Dermis blood vessel endothelial cell (primary cell): ENCODE data around the gene IGSF3. TPM values are rescaled to one million over a fixed set of nuclear protein-coding genes. Genes with fewer than 3 reads are reported as not detected.

Experiments used
- DNase-seq: peaks from one replicate; pipeline ENCODE4 v3.0.0; 2010
- total RNA-seq: library from RNA; depleted of rRNA; stranded (reverse); fragments of >200 nt; gene quantifications from 2 replicates; pipeline ENCODE4 v1.2.3, GENCODE V29; 2014

The IGSF3 gene
- total RNA-seq, result 24.8 and 29.4 TPM in 2 replicates

DNA sequence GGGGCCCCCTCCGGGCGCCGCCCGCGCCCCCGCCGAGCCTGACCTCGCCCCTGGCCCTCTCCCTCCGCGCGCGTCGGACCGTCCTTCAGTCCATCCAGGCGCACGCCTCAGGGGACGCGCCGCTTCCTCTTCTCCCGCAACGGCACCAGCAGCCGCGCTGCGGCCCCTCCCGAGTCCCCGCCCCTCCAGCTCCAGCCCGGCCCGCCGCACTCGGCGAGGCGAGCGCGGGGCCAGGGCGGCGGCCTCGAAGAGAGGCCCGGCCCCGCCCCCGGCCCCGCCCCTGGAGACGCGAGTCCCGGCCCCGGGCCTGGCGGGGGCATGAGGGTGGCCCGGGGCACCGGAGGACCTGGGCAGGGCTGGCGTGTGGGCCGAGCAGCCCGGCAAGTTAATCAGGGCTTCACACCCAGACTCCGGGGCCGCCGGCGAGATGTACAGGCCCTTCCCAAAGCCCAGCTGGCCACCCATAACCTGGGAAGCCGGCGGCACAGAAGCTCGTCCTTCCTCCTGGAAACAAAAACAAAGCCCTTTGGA lies at the start of gene IGSF3:
Gene IGSF3, minus strand, starts transcription at position 159 of the 531 bp plus-strand sequence. CDS start 1,407 bp downstream, outside the sequence.
- peak; percentile 31 for DNase-seq

DNA sequence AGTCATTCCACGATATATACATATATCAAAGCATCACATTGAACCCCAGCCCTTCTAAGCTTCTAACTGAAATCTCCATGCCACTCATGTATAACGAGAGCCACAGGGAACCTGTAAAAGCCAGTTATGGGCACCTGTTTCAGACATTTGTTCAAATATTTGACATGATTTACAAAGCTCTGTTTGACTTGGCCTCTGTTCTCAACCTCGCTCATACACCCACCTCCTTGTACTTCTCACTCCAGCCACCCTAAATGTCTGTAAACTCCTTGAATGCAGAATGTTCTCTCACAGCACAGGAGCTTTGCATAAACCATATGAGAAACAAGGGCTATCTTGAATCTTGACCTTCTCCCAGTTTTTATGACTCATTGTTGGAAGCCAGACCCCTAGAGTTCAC lies 49.8 kb upstream of the IGSF3 start:
- no peak for DNase-seq

DNA sequence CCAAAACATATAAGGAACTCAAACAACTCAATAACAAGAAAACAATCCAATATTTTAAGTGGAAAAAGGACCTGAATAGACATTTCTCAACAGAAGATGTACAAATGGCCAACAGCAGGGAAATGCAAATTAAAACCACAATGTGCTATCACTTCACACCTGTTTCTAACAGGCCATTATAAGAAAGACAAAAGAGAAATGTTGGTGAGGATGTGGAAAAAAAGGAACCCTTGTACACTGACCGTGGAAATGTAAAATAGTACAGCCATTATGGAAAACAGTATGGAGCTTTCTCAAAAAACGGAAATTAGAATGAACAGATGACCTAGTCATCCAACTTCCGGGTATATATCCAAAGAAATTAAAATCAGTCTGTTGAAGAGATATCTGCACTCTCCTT lies 48.9 kb upstream of the IGSF3 start:
- DNase-seq, result no peak

DNA sequence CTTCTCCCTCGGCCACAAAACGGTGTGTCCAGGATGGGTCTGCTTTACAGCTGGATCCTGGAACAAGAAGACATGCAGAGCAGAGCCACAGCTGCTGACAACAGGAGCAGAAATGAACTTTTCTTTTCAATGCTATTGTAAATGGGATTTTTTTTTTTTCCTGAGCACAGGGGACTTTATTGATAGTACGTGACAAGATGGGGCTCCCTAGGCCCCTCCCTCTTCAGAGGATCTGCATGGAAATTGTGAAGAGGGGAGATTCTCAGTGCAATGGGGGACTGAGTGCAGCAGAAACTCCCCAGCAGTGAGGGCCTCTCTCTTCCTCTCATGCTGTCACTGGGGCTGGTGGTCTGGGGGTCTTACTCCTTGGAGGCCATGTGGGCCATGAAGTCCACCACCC lies 45.9 kb upstream of the IGSF3 start:
- DNase-seq, result no peak

DNA sequence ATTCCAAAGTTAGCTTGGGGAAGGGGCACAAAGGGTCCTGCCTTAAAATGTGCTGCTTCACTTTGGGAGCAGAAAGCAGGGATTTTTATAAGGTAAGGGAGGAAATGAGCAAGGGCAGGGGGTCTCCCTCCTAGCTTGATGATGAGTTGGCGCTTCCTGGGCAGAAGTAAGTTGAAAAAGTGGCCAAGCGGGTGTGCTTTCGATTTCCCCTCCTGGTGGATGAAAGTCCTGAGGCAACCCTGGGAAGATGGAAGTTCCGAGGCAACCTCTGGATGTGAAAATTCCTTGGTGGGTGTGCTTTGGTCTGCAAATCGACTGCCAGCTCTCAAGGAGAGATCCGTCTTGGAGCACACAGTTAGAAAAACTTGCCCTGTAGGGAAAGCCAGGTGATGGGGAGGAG lies 45.0 kb upstream of the IGSF3 start:
- DNase-seq, result no peak

DNA sequence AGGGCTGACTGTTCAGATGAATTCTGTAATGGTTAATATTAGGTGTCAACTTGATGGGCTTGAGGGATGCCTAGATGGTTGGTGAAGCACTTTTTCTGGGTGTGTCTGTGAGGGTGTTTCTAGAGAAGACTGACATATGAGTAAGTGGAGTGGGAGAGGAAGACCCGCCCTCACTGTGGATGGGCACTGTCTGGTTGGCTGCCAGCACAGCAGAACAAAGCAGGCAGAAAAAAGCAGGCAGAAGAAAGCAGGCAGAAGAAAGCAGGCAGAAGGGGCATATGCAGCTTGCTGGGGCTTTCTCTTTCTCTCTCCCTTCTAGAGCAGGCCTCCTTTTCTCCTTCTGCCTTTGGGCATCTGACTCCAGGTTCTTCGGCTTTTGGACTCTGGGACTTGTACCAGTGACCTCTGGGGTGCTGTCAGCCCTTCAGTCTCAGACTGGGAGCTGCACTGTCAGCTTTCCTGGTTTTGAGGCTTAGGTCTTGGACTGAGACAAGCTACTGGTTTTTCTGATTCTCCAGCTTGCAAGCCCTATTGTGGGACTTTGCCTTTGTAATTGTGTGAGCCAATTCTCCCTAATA lies 43.8 kb upstream of the IGSF3 start:
- no peak for DNase-seq

DNA sequence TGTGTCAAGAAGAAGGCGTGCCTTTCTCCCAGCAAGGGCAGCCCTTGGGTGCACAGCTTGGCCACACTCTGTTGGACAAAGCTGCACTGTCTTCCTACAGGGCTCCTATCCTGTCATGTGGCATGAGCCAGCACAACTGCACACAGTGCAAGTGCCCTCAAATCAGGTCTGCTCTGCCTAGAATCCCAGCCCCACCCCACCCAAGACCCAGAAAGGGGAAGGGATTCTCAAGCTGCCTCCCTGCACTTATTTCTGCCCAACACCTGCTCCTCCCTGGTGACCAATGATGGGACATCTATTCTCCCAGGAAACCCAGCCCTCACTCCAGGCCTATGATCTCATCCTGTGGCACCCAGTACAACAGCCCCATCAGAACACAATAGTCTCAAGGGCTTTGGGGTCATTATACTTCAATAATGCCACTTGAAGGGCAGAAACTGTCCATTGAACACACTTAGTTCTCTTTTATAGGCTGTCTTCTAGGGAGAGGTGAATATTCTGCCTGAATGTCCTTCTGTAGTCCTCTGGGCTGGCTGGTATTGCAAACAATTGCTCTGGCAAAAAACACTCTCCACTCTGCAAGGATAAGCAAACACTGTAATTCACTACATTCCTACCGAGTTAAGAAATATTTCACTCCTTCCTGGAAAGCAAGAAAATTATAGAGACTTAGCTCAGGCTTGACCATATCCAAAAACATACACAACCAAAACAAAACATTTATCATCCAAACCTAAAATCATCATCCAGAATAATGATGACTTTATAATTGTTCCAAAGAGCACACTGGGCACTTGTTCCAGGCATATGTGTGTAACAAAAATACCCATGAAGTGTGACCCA lies 43.1 kb upstream of the IGSF3 start:
- no peak for DNase-seq

DNA sequence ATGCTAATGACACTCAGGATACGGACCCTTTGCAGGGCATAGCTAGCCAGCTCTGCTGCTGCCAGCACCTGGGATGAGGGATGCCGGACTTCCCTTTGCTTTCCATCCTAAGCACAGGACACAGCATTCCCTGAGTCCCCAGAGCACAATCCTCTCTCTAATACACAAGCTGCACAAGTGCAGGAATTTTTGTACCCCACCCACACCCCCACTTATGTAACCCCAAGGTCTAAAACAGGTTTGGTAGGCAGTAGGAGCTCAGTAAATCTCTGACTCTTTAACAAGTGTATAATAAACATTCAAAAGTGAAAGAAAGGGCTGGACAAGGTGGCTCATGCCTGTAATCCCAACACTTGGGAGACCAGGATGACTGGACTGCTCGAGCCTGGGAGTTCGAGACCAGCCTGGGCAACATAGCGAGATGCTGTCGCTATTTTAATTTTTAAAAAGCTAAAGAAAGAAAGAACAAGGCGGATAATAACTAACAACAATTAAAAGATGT lies 42.2 kb upstream of the IGSF3 start:
- DNase-seq, result no peak

DNA sequence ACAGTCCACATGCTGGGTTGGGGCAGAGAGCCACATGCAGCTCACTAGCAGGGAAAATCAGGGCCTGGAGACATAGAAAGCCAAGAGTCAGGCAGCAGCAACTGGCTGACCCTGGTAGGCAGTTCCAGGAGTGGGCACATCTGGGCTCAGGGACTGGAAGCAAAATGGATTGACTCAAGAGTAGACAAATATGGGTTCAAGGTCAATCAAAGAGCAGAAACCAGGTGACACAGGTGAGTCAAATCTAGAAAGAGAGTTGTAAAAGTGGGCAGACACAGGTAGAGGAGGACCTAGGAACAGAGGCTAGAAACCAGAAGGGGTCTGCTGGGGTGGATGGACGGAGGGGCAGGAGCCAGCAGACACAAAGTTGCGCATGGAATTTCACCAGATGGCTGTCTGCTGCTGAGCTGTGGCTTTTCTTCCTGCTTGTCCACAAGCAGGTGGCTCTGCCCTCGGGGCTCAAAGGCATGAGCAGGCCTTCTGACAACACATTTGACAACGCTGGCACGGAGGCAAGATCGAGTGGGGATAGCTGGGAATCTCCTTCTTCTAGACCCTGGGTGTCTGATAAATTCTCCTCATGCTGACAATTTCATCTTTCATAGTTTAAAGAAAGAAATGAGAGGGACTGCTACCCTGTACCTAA lies 40.8 kb upstream of the IGSF3 start:
- no peak for DNase-seq

DNA sequence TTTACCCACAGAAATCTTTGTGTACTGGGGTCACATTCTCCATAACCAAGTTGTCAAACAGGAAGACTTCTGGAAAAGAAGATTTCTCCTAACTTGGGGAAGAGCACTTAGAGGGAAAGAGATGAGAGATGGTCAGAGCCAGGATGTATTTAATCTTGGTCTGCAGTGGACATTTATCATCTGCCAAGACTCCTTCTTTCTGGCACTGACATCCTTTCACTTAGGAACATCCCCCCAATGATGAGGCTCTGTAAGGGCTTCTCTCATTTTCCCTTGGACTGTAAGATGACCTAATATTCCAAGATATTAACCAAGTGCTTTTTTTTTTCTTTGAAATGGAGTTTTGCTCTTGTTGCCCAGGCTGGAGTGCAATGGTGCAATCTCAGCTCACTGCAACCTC lies 39.3 kb upstream of the IGSF3 start:
- no peak for DNase-seq

DNA sequence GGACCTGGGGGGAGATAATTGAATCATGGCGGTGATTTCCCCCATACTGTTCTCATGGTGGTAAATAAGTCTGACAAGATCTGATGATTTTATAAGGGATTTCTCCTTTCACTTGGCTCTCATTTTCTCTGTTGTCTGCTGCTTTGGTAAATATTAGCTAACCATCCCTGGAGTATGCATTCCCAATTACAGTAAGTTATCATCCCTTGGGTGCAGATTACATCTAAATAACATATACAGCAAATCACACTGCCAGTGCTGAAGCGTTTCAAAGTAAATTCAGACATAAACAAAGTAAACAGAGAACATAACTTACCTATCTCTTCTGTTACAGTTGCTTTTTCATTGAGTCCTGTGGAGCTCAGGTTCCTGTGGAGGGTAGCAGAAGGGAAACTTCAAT lies 38.6 kb upstream of the IGSF3 start:
- no peak for DNase-seq

DNA sequence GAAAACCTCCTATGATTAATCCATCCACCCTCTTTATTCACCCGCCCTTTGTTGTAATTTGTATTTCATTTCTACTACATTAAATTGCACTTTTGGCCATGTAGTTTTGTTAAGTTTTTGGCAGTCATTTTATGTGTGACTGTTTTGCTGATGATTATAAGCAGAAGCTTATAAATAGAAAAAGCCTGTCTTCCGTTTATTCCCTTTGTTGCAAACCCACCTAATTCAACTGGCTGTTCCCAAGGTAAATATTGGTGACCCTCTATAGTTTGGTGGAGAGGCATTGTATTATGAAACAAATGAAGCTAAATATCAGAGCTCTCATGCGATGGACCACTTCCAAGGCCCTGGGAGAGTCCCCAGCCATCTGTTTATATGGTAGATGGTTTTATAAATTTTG lies 36.7 kb upstream of the IGSF3 start:
- no peak for DNase-seq

DNA sequence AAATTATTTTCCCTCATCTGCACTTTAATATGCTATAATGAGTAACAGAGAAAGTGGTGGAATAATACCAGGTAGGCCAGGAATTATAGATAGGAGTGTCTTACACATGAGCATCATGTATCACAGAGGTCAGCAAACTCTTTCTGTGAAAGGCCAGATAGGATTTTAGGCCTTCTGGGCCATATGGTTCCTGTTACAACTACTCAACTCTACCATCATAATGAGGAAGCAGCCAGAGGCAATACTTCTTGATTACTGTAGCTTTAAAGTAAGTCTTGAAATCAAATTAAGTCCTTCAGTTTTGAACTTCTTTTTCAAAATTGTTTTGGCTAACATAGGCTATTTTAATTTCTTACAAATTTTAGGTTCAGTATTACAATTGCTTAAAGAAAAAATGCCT lies 32.1 kb upstream of the IGSF3 start:
- no peak for DNase-seq

DNA sequence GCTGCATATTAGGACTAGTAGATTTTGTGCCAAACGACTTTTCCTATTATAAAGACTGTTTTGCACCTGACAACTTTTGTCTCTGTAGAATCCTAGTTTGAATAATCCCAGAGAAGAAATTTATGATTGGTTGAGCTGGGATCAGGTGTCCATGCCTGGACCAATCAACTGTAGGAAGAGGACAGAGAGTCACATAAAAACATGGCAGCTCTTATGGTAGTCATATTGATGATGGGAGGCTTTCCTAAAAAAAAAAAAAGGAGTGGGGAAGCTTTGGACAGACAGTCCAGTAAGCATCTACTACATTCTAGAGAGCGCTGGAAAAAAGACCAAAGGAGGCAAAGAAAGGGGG lies 30.7 kb upstream of the IGSF3 start:
- no peak for DNase-seq

DNA sequence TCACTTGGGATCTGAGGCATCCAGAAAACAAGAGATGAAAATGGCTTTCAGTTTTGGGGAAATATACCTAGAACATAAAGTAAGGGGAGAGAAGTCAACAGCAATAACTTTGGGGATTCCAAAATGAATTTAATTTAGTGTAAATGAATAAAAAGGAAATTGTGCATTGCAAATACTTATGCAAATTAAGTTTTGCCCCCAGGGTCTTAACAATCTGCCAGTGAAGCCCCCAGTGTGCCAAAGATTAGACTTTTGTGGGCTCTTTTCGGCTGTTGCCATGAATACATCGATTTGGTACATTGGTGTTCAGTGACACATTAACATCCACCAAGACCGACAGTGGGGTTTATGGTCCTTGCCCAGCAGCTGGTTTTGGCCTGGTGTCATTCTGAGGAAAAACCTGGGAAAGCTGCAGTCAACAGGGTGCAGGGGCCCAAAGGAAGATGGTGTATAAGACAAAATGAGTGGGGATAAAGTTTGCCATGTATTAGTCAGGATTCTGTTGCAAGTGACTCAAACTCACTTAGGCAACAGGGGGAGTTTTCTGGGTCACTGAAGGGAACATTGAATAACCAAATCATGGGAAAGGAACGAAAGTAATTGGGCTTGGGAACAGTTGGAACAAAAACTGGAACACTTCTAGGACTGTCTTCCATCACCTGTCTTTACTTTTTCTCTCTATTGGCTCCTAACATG lies 30.2 kb upstream of the IGSF3 start:
- no peak for DNase-seq

DNA sequence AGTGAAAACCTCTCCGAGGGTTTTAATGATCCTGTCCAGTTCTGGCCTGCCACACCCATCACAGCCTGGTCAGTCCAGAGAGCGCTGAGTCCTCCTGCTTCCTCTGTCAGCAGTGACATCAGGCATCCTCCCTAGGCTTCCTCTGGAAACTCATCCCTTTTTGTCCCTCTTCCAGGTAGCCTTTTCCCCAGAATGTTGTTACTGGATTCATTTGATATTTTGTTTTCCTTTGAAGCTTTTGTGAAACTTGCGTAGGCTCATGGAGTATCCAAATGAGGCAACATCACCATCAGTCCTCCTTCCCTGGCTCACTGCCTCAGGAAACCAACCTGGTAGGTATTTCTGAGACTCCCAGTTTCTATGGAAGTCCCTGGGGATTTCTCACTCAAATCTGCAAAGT lies 27.0 kb upstream of the IGSF3 start:
- DNase-seq, result no peak

DNA sequence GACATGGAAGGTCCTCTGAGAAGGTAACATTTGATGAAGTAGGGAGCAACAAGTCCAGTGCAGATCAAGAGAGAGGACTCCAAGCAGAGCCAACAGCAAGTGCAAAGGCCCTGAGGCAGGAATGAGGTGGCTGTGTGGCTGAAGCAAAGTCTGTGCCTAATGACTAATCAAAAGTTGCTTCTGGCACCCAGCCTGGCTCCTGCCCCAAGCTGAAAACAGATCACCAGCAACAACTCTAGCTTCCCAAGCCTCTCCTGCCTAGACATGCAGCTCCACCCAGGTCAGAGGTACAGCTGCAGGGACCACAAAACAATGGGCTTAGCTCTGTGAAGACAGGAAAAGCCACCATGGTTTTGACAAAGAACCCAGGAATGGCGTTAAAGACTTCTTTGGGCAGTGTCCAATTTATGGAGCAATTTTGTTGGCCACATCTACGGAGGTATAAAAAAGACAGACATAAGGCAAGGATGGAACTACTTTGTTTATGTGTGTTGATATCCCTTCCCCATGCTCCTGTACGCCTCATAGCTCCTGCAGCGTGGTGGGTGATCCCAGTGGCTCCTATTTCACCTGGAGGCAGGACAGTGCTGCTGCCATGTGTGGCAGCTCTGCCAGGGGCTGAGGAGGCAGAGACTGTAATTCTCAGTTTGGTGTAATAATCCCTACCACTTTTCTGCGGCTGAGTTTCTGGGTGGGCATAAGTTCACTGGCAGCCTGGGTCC lies 26.4 kb upstream of the IGSF3 start:
- no peak for DNase-seq

DNA sequence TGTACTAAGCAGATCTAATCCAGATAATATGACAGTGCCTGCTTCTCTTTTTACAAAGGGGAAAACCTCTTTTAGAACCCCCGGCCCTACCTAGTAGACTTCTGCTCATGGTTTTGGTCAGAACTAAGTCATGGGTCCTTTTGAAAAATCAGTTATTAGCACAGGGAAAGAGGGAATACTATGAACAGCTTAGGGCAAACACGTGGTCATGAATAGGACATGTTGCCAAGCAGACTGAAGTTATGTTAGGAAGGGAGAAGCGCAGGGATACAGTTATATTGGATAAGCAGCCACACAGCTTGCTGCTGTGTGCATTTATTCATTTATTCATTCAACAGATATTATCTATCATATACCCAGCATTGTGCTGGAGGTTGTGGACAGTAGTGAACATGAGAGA lies 25.3 kb upstream of the IGSF3 start:
- DNase-seq, result no peak

DNA sequence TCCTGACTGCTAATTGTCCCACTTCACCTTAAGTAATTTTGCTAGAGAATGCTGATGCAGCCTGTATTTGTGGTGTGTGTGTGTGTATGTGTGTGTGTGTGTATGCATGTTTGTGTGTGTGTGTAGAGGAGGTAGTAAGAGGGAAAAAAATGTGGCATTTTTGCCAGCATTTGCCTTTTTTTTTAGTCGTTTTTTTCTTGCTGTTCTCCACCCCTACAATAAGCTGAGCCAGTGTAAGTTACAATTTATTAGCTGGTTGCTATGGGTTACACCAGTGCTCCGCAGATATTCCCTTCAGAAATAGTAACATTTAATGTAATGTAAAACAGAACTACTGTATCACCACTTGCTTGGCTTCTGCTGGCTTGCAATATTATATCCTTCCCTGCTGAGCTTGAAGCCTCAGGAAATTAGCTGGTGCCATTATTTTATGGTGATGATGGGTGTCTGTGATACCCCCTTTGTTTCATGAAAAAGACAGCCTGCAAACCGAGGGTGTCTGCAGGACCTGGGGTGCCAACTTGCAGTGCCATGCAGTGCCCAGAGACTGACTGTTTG lies 23.4 kb upstream of the IGSF3 start:
- no peak for DNase-seq

DNA sequence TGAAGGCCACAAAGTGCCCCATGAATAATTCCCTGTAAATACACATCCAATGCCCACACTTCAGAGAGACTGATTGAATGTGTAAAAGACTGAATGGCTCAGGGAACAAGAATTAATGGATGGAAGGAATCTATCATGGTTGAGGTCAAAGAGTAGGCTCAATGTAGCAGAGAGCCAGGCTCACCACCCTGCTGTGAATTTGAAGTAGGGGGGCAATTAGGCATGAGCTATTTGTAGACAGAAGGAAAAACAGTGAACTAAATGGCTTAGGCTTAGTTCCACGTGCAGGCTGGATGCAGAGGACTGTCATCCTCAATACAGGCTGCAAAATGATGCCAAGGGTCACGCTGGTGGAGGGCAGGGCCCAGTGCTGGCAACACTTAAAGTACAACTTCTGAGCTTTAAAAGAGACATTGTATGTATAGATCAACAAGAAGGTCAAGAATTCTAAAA lies 22.9 kb upstream of the IGSF3 start:
- DNase-seq, result no peak

DNA sequence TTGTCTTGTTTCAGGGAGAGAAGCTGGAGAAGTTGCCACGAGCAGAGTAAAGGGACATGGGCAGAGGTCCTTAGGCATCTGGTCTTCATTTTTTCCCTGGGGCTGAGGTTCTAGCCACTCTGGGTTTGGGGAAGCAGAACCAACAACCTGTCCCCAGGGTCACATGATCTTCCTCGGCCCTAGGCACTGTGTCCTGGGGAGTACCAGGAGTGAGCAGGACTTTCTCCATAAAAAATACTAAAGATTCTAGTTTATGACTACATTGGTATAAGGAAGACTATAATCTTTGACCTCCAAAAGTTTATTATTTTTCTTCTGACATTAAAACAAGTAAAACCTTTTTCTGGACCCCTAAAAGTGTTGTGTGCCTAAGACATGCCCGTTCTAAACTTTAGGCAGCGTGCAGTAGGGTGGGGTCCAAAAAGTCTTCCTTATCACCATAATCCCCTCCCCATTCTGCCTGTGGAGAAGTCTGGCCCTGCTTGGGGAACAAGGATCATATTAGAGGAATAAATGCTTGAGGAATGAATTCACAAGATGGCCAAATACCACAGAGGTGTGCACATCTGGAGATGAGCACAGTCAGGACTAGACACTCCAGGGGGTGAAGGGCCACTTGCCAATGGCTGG lies 19.3 kb upstream of the IGSF3 start:
- no peak for DNase-seq
